KBM-7 (cell line): ENCODE results near the gene VSTM2B.

Source experiments
- DNase-seq: peaks from one replicate; pipeline ENCODE4 v3.0.0-alpha.2; 2015
- in situ Hi-C: fragments of 300-500 bp; cut with MboI; formaldehyde crosslinking; loops from 2 replicates; pipeline ENCODE4 v1.14.3; 2020; ENCODE audit warnings: low sequenced_read_pairs, low pct_unique_long_range_greater_than_20kb, mixed read lengths

VSTM2B gene

DNA sequence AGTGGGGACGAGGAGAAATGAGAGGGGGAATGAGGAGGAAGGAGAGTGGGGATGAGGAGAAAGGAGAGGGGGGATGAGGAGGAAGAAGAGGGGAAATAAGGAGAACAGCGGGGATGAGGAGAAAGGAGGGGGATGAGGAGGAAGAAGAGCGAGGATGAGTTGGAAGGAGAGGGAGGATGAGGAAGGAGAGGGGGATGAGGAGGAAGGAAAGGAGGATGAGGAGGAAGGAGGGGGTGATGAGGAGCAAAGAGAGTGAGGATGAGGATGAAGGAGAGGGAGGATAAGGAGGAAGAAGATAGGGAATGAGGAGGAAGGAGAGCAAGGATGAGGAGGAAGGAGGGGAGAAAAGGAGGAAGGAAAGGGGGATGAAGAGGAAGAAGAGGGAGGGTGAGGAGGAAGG, 14.0 kb upstream of the VSTM2B start:
- in situ Hi-C loops = no loop called here
- no peak for DNase-seq

- in situ Hi-C loops = no loop called here
Measured at GRCh38 chr19:29512748-29513147, 13.0 kb upstream of the VSTM2B start.

DNA sequence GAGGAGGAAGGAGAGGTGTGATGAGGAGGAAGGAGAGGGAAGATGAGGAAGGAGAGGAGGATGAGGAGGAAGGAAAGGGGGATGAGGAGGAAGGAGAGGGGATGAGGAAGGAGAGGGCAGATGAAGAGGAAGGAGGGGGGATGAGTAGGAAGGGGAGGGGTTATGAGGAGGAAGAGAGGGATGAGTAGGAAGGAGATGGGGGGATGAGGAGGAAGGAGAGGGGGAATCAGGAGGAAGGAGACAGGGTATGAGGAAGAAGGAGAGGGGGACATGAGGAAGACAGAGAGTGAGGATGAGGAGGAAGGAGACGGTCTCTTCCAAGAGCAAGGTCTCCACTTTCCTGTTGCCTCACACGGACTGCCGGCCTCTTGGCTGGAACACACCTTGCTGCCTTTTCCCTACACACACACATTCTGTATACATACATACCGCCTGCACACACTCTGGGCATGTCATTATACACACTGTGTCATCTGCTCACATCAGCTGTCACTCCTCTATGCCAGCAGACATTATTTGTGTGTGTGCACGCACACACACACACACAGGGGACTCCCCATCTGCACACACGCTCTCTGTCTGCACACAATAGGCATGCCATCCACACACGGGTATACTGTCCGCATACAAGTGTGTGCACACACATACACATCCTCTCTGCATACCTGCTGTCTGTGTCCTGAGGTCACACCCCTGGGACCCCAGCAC, 11.1 kb upstream of the VSTM2B start:
- no peak for DNase-seq
- in situ Hi-C loops = no loop called here

More at GRCh38 chr19:29512748-29513147, 13.0 kb upstream of the VSTM2B start:
- DNase-seq = no peak

DNA sequence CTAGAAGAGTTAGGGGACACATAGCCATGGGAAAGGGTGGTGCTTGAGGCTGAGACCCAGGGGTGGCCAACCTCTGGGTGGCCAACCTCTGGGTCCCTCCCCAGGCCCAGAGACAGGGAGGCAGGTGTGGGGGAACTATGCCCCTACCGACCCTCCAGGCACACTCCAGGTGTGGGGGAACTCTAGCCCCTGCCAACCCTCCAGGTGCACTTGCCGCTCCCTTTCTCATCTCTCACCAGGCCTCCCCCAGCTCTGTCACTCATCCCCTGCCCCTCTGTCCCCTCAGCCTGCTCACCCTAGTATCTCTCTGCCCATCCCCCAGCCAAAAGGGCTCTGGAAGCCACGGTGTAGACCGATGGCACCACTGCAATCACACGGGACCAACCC, 10.6 kb upstream of the VSTM2B start:
- in situ Hi-C loops = no loop called here

DNA sequence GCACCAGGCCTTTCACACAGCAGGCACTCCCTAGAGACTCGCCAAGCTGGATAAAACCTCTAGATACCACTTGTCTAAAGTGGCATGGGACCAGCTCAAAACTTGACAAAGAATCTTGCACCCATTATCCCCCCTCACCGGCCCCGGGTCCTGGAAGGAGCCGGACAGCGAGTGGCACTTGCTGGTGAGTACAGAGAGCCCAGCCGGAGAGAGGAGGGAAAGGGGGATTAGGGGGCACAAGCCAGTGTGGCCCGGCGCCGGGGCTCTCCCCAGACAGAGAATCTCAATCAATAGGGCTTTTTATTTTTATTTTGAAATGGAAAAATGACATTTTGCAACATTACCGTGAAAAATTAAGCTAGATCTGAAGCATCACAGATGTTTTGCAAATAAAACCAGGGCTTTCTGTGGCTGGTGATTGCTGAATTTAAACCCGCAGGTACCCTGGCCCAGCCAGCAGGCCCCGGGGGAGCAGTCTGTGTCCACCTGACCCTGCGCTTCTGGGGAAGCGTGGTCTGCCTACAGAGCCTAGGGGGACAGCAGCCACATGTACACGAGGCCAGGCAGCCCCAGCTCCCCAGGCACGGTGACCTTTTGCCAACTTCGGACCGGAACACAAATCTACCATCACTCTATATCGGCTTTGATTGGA, 10.0 kb upstream of the VSTM2B start:
- in situ Hi-C loops = no loop called here
- no peak for DNase-seq

More for the DNA sequence above, 10.6 kb upstream of the VSTM2B start:
- DNase-seq = no peak

- no peak for DNase-seq
- in situ Hi-C loops = no loop called here
Measured at GRCh38 chr19:29516358-29516725, 9.5 kb upstream of the VSTM2B start.

DNA sequence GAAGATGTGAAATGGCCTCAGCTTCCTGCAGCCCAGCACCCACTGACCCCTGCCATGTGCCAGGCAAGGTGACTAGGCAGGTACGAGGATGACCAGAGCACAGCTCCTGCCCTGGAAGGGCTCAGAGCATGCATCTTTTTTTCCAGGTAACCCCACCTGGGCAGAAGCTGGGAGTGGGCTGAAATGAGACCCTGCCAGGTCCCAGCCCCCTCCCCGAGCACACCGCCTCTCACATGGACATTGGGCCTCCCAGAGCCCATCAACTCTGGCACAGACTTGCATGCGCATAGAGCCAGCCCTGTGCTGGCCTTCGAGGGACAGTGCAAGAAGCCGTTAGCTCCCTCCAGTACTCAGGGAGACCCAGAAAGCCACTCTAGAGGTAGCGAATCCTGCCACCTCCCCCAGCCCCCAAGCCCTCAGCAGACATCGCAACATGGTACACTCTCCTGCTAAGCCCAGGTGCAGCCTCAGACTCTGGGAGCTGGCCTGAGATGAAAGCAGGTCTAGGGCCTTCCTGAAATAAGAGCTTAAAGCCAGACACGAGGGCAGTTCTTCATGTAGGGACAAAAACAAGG, 8.9 kb upstream of the VSTM2B start:
- in situ Hi-C loops = no loop called here
- DNase-seq = no peak

DNA sequence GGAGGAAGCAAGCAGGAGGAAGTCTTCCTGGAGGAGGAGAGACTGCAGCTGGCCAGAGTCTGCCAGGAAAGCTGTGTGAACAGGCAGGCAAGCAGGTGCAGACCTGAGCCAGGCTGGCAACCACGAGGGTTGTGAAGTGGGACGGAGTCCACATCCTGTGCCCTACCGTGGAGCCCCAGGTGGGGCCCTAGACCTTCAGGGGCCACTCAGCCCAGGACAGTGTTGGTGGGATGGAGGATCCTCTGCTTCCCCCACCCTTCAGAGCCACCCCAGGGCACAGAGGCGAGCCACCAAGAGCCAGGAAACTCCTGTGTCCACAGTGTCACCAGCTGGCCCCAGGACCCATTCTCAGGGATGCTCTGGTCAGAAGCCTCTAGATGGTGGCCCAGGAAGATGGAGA, 8.4 kb upstream of the VSTM2B start:
- DNase-seq = no peak
- in situ Hi-C loops = no loop called here

- in situ Hi-C loops = no loop called here
- DNase-seq = no peak
Measured at GRCh38 chr19:29517946-29518345, 7.8 kb upstream of the VSTM2B start.

GRCh38 chr19:29519146-29519545, 6.6 kb upstream of the VSTM2B start:
- in situ Hi-C loops = no loop called here
- DNase-seq = no peak

GRCh38 chr19:29519931-29520330, 5.9 kb upstream of the VSTM2B start:
- in situ Hi-C loops = no loop called here
- DNase-seq = no peak

GRCh38 chr19:29520390-29520789, 5.4 kb upstream of the VSTM2B start:
- DNase-seq = no peak
- in situ Hi-C loops = no loop called here

DNA sequence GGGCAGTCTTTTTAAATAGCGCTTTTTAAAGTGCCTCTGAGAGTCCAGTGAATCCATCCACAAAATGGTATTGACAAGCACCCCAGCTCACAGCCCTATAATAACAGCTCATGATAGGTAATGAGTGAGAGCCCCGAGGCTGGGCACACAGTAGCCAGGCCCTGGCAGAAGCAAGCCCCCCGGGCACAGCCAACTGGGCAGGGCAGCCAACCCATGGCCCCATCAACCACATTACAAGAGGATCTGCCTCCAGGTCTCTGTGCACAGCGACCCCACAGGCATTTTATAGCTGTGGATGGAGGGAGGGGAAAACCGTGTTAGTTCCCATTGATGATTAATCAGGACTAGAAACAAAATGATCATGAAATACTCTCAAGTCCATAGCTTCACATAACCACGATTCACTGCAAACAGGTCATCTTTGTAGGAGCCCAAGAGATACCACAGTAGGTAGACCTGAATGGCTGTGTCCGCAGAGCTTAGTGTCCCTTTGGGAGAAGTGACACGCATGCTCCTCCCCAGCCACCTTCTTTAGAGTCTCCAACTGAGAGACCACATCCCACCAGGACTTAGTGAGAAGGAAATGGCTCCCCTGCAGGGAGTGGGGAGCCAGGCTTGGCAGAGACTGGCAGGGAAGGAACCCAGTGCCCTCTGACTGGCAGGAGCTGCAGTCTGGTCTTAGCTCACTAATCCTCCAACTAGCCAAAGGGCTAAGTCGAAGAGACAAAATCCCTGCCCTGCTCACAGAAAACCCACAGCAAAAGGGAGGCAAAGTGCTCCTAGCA, 4.3 kb upstream of the VSTM2B start:
- in situ Hi-C loops = no loop called here

GRCh38 chr19:29523568-29523967, 2.2 kb upstream of the VSTM2B start:
- no peak for DNase-seq
- in situ Hi-C loops = no loop called here

More for the DNA sequence above, 4.3 kb upstream of the VSTM2B start:
- no peak for DNase-seq

GRCh38 chr19:29524201-29524911, 1.4 kb upstream of the VSTM2B start:
- no peak for DNase-seq
- in situ Hi-C loops = no loop called here

DNA sequence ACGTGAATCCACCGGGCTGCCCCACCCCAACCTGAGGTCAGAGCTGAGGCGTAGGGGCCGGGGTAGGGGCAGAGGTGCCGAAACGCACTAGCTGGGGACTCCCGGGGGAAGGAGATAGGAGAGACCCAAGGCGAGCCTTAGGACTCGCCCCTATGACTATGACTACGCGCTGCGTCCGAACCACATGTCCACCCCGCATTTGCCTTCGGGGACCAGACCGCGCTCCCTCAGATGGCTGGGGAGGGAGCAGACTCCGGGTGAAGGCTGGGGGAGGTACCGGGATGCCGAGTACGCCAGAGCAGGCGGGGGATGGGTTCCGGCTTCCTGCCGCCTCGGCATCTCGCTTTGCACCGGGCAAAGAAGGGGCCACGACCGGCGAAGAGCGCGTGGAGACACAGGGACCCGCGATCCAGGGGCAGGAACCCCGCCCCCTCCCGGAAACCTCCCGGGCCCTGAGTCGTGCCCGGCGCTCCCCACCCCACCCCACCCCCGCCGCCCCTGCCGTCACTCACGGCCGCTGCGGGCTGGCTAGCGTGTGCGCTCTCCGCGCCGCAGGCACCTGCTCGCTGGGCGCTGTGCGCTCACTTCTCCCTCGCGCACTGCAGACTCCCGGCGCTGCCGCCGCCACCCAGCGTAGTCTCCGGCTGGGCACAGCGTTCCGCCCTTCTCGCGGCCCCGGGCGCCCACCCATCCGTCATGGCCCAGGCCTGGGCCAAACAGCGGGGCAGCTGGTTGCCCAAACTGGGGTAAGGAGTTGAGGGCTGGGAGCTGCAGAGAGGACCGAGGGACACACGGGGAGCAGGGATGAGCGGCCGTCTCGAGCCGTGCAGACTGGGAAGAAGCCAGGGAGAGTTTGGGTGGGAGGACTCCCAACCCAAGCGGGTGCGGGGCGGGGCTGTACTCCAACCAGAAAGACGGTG, 622 bp upstream of the VSTM2B start:
- DNase-seq = no peak
- in situ Hi-C loops = no loop called here

DNA sequence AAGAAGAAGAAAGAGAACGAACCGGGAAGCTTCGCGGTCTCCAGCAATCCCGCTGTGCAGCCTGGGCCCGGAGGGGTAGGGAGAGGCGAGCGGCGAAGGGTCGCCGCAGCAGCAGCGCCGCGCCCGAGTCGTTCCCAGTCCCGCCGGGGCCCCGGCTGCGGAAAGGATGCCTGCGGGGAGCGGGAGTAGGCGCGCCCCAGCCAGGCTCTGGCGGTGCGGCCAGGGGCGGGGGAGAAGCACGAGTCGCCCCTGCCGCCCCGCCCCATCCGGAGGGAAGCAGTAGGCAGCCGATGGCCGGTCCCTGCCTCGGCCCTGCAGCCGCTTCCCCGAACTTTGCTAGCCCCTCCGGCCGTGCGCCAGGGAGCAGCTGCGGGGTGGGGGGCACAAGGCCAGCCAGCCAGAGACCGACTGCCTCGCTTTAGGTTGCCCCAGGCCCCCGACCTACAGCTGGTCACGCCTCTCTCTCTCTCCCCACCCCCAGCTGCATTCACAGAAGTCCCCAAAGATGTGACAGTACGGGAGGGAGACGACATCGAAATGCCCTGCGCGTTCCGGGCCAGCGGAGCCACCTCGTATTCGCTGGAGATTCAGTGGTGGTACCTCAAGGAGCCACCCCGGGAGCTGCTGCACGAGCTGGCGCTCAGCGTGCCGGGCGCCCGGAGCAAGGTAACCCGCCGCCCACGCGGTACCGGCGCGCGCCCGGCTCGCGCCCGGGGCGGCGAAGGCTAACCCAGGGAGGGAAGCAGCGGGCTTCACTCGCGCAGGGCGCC, 1.1 kb downstream of the VSTM2B start:
- in situ Hi-C loops = no loop called here
- DNase-seq = peak; percentile 40
